Parathyroid adenoma (tissue), 2 donors: Measurements from ENCODE around the gene DPM3.

Source experiments
- H2AFZ ChIP-seq: fragments of 300-600 bp; sonication (generic); one replicate; pipeline ENCODE4 v1.7.0; 2017; ENCODE audit warnings: antibody characterized with exemption, mild to moderate bottlenecking
- H3K27ac ChIP-seq: fragments of 300-600 bp; sonication (generic); one replicate; pipeline ENCODE4 v1.7.0; 2017
- H3K27me3 ChIP-seq: fragments of 300-600 bp; sonication (generic); one replicate; pipeline ENCODE4 v1.7.0; 2017; ENCODE audit warnings: low read length; ENCODE audit not compliant: control insufficient read depth, insufficient read depth
- H3K36me3 ChIP-seq: fragments of 300-600 bp; sonication (generic); one replicate; pipeline ENCODE4 v1.7.0; 2017; ENCODE audit warnings: low read length; ENCODE audit not compliant: control insufficient read depth, insufficient read depth
- H3K4me1 ChIP-seq: fragments of 300-600 bp; sonication (generic); one replicate; pipeline ENCODE4 v1.7.0; 2017; ENCODE audit warnings: control low read depth
- H3K4me2 ChIP-seq: fragments of 300-600 bp; sonication (generic); one replicate; pipeline ENCODE4 v1.7.0; 2017; ENCODE audit warnings: low read length
- H3K4me3 ChIP-seq: fragments of 300-600 bp; sonication (generic); one replicate; pipeline ENCODE4 v1.7.0; 2017; ENCODE audit warnings: low read depth, low read length
- H3K79me2 ChIP-seq: fragments of 300-600 bp; sonication (generic); one replicate; pipeline ENCODE4 v1.7.0; 2017; ENCODE audit warnings: control low read depth
- H3K9ac ChIP-seq: fragments of 300-600 bp; sonication (generic); one replicate; pipeline ENCODE4 v1.7.0; 2017; ENCODE audit warnings: mild to moderate bottlenecking
- H3K9me3 ChIP-seq: fragments of 300-600 bp; sonication (generic); one replicate; pipeline ENCODE4 v1.7.0; 2017; ENCODE audit warnings: low read length; ENCODE audit not compliant: control insufficient read depth
- TF ChIP-seq, protein P1 (sequence below): fragments of 300-600 bp; sonication (generic); IDR thresholded peaks from one replicate; pipeline ENCODE4 v1.7.0; 2017; ENCODE audit warnings: antibody characterized with exemption, mild to moderate bottlenecking
- donor health status: primary hyperparathyroidism.

Gene DPM3

DNA sequence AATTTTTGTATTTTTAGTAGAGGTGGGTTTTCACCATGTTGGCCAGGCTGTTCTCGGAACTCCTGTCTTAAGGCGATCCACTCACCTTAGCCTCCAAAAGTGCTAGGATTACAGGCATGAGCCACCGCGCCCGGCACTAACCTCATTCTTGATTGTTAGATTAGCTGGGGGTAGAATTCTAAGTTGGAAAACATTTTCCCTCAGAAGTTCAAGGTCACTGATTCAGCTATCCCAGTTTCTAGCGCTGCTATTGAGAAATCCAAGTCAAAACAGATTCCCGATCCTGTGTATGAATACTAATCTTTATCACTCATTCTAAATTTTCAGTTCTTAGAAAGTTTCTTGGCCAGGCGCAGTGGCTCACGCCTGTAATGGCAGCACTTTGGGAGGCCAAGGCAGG is 37.0 kb downstream of the DPM3 start:
- no peak overlapping the region for H3K9ac ChIP-seq
- H3K36me3 ChIP-seq = no peaks in the 10 kb centered on the region
- H3K4me1 ChIP-seq = no peaks in the 10 kb centered on the region
- H3K4me2 ChIP-seq = no peak overlapping the region
- no peak overlapping the region for H2AFZ ChIP-seq
- H3K4me3 ChIP-seq = no peak overlapping the region
- H3K27ac ChIP-seq = no peak overlapping the region
- TF ChIP-seq, protein P1, sequence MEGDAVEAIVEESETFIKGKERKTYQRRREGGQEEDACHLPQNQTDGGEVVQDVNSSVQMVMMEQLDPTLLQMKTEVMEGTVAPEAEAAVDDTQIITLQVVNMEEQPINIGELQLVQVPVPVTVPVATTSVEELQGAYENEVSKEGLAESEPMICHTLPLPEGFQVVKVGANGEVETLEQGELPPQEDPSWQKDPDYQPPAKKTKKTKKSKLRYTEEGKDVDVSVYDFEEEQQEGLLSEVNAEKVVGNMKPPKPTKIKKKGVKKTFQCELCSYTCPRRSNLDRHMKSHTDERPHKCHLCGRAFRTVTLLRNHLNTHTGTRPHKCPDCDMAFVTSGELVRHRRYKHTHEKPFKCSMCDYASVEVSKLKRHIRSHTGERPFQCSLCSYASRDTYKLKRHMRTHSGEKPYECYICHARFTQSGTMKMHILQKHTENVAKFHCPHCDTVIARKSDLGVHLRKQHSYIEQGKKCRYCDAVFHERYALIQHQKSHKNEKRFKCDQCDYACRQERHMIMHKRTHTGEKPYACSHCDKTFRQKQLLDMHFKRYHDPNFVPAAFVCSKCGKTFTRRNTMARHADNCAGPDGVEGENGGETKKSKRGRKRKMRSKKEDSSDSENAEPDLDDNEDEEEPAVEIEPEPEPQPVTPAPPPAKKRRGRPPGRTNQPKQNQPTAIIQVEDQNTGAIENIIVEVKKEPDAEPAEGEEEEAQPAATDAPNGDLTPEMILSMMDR = no peak
- H3K9me3 ChIP-seq = no peaks in the 10 kb centered on the region
- H3K79me2 ChIP-seq = no peaks in the 10 kb centered on the region
- H3K27me3 ChIP-seq = no peaks in the 10 kb centered on the region

DNA sequence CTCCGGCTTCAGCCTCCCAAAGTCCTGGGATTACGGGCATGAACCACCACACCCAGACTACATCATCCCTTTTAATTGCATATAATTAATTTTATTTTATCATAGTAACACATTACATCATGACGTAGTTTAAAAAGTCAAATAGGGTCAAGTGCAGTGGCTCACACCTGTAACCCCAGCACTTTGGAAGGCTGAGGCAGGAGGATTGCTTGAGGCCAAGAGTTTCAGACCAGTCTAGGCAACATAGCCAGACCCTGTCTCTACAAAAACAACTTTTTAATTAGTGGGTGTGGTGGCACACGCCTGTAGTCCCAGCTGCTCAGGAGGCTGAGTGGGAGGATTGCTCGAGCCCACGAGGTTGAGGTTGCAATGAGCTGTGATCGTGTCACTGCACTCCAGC is 41.0 kb downstream of the DPM3 start:
- H3K9ac ChIP-seq = no peak overlapping the region
- no peaks in the 10 kb centered on the region for H3K9me3 ChIP-seq
- TF ChIP-seq, protein P1 = no peak
- no peak overlapping the region for H3K27ac ChIP-seq
- H3K36me3 ChIP-seq = no peaks in the 10 kb centered on the region
- H2AFZ ChIP-seq = no peak overlapping the region
- no peaks in the 10 kb centered on the region for H3K79me2 ChIP-seq
- no peaks in the 10 kb centered on the region for H3K27me3 ChIP-seq
- peaks cover 5% of the 10 kb centered on the region for H3K4me1 ChIP-seq
- H3K4me2 ChIP-seq = no peak overlapping the region
- no peak overlapping the region for H3K4me3 ChIP-seq

DNA sequence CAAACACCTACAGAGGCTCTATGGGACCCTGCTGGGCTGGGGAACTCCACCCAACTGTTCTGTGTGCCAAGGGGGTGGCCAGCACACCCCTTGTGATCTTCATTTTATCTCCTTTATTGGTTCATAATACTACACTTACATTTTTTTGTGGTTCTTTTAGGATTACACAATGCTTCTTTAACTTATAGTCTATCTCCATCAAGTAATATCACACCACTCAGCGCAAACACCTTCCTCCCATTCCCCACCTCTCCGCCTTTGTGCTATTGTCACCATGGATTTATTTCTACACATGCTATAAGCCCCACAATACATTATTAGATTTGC is 45.7 kb downstream of the DPM3 start:
- Histone ChIP-seq H3K36me3 (no peaks in the 10 kb centered on the region), H3K9me3 (no peaks in the 10 kb centered on the region), H3K4me3 (no peak overlapping the region), H3K27ac (no peak overlapping the region), H3K27me3 (no peaks in the 10 kb centered on the region), H3K9ac (no peak overlapping the region), H3K79me2 (no peaks in the 10 kb centered on the region), H2AFZ (peak overlapping the region; percentile 69), H3K4me1 (peaks cover 8% of the 10 kb centered on the region), H3K4me2 (no peak overlapping the region)
- TF ChIP-seq, protein P1 = no peak

DNA sequence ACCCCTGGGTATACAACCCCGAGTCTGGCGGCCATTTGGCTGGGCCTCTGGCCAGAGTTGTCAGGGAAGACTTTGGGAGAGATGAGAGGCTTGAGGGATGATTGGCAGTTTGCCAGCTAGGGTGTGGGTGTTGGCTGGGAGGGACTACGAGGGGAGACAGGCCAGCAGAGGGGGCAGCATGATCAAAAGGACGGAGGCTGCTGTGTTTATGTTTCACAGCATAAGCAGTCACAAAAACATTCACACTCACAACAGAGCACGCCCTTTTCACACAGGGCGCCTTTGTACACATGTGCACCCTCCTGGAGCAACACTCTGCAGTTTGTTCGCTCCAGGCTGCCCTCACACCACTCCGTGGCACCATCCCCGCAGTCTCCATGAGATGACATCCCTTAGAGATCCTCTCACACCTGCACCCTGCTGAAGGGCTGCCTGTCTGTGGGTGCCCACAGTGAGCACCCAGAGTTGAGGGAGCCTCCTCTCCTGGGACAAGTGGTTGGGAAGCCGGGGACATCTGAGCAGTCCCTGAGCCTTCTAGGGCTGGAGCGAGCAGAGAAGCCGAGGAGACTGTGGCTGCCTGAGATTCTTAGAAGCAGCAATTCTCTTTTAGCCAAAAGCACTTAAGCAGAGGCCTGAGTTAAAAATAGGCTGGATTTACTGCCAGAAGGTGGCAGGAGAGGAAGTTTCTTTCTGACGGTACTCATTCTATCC is 46.3 kb downstream of the DPM3 start:
- peak overlapping the region; percentile 69 for H2AFZ ChIP-seq
- no peak overlapping the region for H3K9ac ChIP-seq
- H3K4me3 ChIP-seq = no peak overlapping the region

More for the DNA sequence above, 46.3 kb downstream of the DPM3 start:
- TF ChIP-seq, protein P1 = peak; percentile 33
- no peak overlapping the region for H3K27ac ChIP-seq
- no peaks in the 10 kb centered on the region for H3K36me3 ChIP-seq
- H3K27me3 ChIP-seq = no peaks in the 10 kb centered on the region
- no peaks in the 10 kb centered on the region for H3K9me3 ChIP-seq
- H3K4me1 ChIP-seq = peaks cover 8% of the 10 kb centered on the region
- no peaks in the 10 kb centered on the region for H3K79me2 ChIP-seq
- H3K4me2 ChIP-seq = no peak overlapping the region
